Measurements from ENCODE around the gene PHLDB3.

DNA sequence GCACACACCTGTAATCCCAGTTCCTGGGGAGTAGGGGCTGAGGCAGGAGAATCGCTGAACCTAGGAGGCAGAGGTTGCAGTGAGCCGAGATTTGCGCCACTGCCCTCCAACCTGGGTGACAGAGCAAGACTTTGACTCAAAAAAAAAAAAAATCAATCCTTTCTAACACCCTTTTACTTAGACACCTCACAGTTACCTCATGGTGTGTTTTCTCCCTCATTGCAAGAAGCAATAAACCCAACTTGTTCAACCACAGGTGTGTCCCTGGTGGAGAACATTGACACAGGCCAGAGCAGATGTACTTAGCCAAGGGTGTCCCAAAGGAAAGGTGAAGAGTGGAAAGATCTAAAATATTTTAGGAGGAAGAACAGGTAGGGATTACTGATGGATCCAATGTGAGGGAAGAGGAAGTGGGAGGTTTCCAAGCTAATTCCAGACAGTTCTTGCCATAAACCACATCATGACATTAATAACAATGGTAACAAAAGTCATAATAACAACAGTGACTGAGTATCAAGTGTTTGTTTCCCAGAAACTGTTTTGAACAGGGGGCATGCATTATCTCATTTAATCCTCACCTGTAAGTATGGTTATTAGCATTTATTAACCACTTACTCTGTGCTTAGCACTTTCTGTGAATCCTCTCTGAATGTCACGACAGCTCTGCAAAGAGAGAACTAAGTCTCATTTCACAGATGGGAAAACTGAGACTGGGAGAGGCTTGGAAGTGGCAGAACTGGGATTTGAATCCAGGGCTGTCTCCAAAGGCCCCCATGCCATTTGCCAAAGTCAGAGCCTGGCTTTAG lies 36.0 kb downstream of the PHLDB3 start:
- TF ChIP-seq, protein P1, sequence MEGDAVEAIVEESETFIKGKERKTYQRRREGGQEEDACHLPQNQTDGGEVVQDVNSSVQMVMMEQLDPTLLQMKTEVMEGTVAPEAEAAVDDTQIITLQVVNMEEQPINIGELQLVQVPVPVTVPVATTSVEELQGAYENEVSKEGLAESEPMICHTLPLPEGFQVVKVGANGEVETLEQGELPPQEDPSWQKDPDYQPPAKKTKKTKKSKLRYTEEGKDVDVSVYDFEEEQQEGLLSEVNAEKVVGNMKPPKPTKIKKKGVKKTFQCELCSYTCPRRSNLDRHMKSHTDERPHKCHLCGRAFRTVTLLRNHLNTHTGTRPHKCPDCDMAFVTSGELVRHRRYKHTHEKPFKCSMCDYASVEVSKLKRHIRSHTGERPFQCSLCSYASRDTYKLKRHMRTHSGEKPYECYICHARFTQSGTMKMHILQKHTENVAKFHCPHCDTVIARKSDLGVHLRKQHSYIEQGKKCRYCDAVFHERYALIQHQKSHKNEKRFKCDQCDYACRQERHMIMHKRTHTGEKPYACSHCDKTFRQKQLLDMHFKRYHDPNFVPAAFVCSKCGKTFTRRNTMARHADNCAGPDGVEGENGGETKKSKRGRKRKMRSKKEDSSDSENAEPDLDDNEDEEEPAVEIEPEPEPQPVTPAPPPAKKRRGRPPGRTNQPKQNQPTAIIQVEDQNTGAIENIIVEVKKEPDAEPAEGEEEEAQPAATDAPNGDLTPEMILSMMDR (IDR thresholded peaks at IDR 0.05; ENCODE audit: poor library complexity) = no peak
- no peak for TF ChIP-seq EZH2phosphoT487 (IDR thresholded peaks at IDR 0.05; ENCODE audit: low read depth, severe bottlenecking, unreplicated experiment)

All from hepatocyte (in vitro differentiated cells).